ENCODE results near the gene DSCAML1. TPM values are rescaled to one million over a fixed set of nuclear protein-coding genes. Genes with fewer than 3 reads are reported as not detected.
A peak's percentile ranks its signal among the peaks of the same experiment; 100 is the strongest.

Gene DSCAML1
- total and polyA plus RNA-seq, 9 of the 15 experiments (the other 6 are each of a cell fraction or from before 2014, with no cell fraction given) = not detected

GRCh38 chr11:117597071-117597470 lies 199.9 kb downstream of the DSCAML1 start (continued):
- TF ChIP-seq ZBTB11 (CRISPR knock-in tag; IDR thresholded peaks at IDR 0.05) (no peak), HMG20B (CRISPR knock-in tag; IDR thresholded peaks at IDR 0.05) (no peak), PATZ1 (CRISPR knock-in tag; IDR thresholded peaks at IDR 0.05; ENCODE audit: borderline replicate concordance) (no peak), CXXC5 (CRISPR knock-in tag; IDR thresholded peaks at IDR 0.05) (0 out of 2 replicates have a peak, but pooled peaks have one; percentile 14), TAF7 (tag; IDR thresholded peaks at IDR 0.05) (no peak), ZBTB2 (IDR thresholded peaks at IDR 0.05) (no peak), THRA (IDR thresholded peaks at IDR 0.05) (no peak), CEBPG (CRISPR knock-in tag; IDR thresholded peaks at IDR 0.05) (no peak), CEBPG (tag; conservative IDR thresholded peaks at IDR 0.05 in 1 of 2, IDR thresholded peaks at IDR 0.05 in 1 of 2) (no peak), MTA2 (IDR thresholded peaks at IDR 0.05; ENCODE audit: low read depth) (no peak), STAG1 (CRISPR knock-in tag; IDR thresholded peaks at IDR 0.05; ENCODE audit: borderline replicate concordance) (no peak), SMAD4 (CRISPR knock-in tag; conservative IDR thresholded peaks at IDR 0.05) (no peak), CHCHD3 (CRISPR knock-in tag; IDR thresholded peaks at IDR 0.05) (no peak), ZNF444 (CRISPR knock-in tag; IDR thresholded peaks at IDR 0.05) (no peak), MIER1 (IDR thresholded peaks at IDR 0.05; ENCODE audit: low read depth) (peak; percentile 89), CREB5 (CRISPR knock-in tag; IDR thresholded peaks at IDR 0.05) (no peak), RUNX1 (IDR thresholded peaks at IDR 0.05; ENCODE audit: low read depth) (no peak), HDAC8 (tag; IDR thresholded peaks at IDR 0.05) (no peak)

Data from K562 (cell line).